IPS DF 4.7 (cell line): ENCODE results near the gene HOXB2.

ENCODE experiments used
- DNase-seq: peaks from one replicate; pipeline ENCODE4 v3.0.0-alpha.2; 2013; ENCODE audit warnings: low spot score; ENCODE audit errors: extremely low read depth

The HOXB2 gene

GRCh38 chr17:48578616-48579470 lies 33.9 kb upstream of the HOXB2 start:
- no peak for DNase-seq

DNA sequence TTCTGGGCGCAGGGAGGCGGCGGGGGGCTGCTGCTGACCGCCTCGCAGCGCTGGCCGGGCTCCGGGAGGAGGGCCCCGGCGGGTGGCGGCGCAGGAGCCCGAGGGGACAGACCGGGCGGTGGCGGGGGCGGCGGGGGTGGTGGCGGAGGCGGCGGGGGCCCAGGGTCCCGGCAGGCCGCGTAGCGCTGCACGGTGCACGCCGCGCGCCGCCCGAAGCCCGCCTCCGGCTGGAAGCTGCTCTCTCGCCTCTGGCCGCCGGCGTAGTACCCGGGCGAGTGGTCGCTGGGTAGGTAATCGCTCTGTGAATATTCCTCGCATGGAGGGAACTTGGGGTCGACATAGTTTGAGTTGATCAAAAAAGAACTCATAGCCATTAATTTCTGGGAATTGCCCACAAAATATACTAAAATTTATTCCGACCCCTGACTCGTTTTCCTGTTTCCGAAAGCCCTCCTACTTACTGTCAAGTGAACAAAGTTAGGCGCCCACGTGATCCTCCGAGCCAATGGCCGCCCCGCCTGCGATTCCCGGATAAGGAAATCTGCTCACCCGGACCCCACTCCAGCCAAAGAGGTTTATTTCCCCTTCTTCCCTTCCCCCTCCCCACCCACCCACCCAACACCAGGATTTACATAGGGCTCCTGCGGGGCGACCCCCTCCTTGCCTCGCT lies 33.2 kb upstream of the HOXB2 start, which contains the start of gene HOXB4:
Gene HOXB4 (minus strand): TSS at position 405 of the 670 bp plus-strand sequence. CDS start 31 bp downstream, at position 374.
- no peak for DNase-seq

- DNase-seq = no peak
Observed at GRCh38 chr17:48577330-48577945, 32.5 kb upstream of the HOXB2 start.

DNA sequence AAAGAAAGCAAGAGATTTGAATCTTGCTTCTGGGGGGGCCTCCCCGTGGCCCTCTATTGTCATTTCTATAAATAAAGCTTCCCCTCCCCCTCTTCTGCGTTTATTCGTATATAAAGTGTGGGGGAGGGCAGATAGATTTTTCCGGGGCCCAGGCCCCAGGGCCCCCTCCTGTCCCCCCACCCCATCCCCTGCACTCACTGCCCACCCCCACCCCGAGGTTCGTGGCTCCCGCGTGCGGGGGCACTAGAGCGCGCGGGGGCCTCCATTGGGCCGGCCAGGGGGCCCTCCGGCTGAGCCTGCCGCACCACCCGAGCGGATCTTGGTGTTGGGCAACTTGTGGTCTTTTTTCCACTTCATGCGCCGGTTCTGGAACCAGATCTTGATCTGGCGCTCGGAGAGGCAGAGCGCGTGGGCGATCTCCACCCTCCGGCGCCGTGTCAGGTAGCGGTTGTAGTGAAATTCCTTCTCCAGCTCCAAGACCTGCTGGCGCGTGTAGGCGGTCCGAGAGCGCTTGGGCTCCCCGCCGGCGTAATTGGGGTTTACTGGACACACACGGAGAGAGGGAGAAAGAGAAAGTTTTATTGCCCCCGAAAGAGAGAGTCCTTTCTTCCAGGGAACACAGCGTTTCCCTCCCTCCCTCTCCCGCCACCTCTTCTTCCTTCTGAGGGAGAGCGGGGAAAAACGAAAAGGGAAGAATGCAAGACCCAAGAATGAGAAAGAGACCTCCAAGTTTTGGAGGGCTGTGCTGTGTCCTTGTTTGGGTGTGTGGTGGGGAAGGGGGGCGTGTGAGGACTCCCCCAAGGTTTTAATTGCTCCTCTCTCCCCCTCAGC lies 31.8 kb upstream of the HOXB2 start:
- no peak for DNase-seq

GRCh38 chr17:48575673-48576478 lies 31.0 kb upstream of the HOXB2 start:
- DNase-seq = no peak

GRCh38 chr17:48575066-48575582 lies 30.2 kb upstream of the HOXB2 start:
- DNase-seq = no peak

- DNase-seq = no peak
Observed at GRCh38 chr17:48574505-48575065, 29.7 kb upstream of the HOXB2 start.

- no peak for DNase-seq
Observed at GRCh38 chr17:48571826-48572417, 27.0 kb upstream of the HOXB2 start.

DNA sequence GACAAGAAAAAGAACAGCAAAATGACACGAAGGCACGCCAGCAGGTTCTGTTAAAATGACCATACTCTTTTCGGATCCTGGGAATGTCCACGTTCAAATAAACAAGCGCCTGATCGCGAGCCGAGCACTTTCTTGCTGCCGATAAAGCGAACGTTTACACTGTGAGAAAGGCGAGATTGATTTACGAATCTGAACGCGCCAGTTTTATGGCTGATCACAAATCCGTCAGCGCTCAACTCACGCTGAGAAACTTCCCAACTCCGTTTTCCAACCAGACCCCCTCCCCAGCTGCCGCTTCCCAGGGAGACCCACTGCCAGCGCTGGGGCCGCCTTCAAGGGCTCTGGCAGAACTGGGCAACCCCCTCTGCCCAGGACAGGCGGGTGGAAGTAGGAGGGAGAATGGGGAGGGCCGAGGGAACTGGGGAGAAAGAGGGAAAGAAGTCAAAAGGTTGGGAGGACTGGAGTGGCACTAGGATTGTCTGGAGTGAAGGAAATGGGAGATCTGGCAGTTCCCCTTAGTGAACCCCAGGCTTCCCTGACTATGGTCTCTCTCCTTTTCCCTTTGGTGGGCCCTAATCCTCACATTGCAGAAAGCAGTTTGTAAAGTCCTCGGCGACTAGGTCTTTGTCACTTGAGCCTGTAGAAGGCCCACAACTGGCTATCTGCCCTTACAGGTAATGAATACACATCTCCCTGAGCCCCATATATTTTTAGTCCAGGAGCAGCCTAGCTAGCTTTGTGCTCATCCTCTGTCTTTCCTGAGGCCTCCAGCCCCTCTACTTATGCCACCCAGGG lies 26.3 kb upstream of the HOXB2 start:
- no peak for DNase-seq

DNA sequence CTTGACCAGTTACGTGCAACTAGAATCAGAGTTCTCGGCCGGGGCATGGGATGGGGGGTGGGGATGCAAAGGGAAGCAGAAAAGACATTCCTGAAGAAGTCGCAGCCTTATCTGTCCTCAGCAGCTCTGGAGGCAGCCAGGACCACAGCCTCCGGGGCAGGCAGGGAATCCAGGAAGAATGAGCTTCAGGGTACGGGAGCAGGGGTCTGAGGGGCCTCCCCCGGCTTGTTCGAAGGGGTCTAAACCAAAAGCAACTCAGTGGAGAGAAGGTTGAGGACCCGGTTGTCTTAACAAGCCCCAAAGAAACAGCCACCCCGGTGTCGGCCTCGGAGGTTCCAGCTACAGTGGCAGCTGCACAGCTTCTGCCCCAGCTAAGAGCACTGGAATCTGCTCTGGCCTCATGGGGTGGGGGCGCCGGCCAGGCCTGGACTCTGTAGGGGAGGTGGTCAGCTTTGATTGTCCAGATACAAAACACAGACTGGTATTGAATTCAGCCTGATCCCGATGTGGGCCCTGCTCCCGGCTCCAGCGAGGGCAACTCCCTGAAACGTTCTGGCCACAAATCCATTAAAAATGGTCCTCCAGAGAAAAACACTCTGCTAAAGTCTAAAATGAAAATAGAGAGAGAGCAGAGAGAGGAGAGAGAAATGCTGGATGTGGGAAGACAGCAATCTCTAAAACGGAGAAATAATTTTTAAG lies 25.6 kb upstream of the HOXB2 start:
- no peak for DNase-seq

DNA sequence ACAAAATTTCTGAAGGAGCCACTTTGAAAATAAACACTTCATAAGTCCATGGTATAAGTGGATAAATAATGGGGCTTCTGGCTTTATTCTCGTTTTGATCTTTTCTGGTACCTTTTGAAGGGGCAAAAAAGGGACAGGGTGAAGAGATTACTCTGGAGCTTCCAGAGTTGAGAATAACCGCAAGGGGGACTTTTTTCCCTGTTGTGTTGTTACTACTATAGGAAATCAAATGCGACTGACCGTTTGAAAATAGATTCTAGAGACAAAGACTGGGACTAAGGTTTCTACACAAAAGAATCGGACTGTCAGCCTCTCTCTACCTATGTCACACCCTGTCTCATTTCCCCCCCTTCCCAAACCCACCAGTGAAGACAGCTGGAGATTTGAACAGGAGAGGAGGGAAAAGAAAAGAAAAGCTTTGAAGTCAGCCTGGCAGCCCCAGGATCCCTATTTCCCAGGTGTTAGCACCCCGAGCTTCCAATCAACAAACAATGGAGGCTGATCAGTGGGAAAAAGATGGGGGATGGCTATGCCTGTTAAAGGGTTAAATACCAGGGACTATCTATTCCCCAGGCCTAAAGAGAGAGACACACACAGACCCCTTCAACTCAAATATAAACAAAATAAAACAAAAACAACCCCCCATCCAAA lies 24.9 kb upstream of the HOXB2 start:
- DNase-seq = no peak

- DNase-seq = no peak
Observed at GRCh38 chr17:48569240-48569582, 24.3 kb upstream of the HOXB2 start.

GRCh38 chr17:48568499-48569239 lies 23.8 kb upstream of the HOXB2 start:
- no peak for DNase-seq

GRCh38 chr17:48567646-48568354 lies 22.9 kb upstream of the HOXB2 start:
- no peak for DNase-seq

- DNase-seq = no peak
Observed at GRCh38 chr17:48567209-48567608, 22.3 kb upstream of the HOXB2 start.

DNA sequence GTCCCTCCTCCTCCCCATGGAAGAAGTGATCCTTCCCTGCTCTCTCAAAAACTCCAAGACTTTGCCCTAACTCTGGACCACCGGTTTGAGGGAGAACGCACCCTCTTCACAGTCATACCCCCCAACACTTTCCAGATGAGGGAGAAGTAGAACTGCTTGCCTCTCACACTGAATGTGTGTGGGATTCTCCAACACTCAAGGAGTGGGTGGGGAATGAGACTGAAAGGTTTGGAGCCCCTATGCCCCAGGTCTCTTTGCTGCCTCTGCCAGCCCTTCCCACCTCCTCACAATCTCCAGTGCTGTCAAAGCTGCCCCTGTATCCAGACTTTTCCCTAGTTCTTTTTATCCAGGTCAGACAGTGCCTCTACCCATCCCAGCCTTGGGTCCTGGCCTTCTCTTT lies 21.8 kb upstream of the HOXB2 start:
- no peak for DNase-seq
